ENCODE measurements around the gene GRM7.

The GRM7 gene

DNA sequence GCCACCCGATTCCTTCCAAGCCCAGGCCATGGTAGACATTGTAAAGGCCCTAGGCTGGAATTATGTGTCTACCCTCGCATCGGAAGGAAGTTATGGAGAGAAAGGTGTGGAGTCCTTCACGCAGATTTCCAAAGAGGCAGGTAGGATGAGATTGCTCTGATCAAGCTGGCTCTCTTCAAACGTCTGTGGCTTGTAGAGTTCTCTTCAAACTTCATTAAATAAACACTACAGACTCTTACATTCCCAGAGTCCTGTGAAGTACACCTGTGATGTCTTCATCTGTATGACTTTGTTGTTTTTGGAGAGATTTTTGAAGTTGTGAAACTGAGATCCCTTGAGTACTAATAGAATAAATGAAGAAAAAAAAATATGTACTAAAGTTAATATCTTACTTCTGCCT, 285.6 kb downstream of the GRM7 start:
- no peak for DNase-seq (ENCODE audit: low spot score)

DNA sequence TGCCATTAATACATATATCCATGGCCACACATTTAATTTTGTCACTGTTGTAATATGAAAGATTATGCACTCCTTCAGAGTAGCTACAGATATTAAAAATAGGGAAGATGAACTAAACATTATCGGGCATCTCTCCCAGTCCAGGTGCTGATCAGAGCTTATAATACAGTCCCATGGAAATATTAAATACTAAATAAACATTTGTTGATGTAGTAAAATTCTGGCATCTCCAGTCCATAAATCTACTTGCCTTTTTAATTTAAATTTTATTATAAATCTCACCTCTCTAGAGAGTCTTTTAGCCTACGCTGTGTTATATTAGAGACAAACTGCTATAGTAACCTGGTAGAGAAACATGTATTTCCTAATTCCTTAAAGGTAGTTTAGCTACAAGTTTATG, 297.6 kb downstream of the GRM7 start:
- DNase-seq (ENCODE audit: low spot score): no peak

DNA sequence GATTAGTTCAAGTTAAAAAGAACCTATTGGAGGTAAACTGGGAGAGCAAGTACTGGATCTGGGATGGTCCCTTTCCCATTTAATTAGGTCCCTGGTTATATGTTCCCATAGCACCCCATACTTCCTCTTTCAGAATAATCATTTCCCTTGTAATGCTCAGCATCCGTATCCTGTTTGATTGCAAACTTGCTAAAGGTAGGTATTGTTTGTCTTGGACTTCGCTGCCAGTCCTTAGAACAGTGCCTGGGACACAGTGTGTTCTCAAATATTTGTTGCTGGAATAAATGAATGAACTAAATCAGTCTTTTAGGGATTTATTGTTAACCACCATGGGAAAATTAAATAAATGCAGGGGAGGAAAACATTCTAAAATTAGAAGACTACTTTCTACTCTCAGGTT, 299.8 kb downstream of the GRM7 start:
- no peak for DNase-seq (ENCODE audit: low spot score)

DNA sequence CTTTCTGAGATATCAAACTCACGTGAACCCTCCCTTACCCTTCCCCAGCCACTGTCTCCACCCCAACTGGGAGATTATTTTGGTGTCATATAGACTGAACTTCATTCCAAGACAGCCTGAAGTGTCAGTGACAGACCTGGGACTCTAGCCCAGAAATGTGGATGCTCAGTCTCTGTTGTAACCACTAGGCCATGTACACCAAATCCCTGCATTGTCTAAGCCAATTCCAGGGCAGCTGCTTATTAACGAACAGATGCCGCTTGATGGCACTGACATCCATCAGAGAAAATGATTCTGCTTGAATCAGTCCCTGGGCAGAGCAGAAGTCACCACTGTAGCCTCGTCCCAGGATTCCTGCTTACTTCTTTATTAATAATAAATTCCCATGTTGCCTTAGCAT, 305.5 kb downstream of the GRM7 start:
- DNase-seq (ENCODE audit: low spot score): no peak

DNA sequence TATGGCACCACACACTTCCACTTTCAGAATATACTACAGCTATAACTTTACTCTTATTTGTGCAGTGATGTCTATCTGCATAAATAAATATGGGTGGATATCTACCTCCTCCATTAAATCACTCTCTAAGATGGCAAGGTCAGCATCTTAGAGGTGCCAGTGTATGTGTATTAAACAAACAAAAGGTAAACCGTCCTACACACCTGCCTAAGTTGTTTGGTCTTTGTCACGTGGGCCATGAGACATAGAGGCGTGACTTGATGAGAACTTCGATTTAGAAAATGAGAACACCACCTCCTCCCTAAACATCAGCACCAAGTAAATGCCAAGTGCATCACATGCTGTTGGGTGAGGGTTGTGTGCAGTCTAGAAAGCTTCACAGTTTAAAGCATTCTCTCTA, 310.6 kb downstream of the GRM7 start:
- DNase-seq (ENCODE audit: low spot score): no peak

DNA sequence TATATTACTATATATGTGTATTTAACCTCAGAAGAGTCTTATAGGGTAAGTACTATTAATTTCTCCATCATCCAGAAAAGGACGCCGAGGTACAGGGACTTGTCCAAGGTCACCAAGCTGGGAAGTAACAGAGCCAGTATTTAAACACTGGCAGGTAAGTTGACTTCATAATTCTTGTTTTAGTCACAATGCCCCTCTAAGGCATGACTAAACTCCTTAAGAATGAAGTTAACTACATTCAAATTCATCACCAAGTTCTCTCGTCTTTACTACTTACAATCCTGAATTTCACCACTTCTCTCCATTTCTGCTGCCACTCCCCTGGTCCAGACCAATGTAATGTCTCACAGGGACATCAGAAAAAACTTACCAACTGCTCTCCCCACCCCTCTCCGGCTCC, 312.1 kb downstream of the GRM7 start:
- no peak for DNase-seq (ENCODE audit: low spot score)

DNA sequence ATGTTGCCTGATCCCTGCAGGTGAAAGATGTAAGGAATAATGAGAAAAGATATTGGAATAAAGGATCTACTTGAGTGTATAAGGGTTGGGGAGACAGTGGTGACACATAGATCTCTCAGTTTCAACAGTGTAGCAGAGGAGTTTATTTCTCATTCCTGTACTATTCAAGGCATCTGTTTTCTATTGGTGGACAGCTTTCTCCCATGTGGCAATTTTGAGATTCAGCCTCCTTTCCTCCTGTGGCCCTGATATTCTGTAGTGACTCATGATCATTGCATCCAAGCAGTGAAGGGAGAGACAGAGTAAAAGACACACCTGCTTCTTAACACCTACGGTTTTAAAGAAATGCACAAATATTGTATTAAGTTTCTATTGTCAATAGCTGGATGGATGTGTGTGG, 327.6 kb downstream of the GRM7 start:
- no peak for DNase-seq (ENCODE audit: low spot score)

DNA sequence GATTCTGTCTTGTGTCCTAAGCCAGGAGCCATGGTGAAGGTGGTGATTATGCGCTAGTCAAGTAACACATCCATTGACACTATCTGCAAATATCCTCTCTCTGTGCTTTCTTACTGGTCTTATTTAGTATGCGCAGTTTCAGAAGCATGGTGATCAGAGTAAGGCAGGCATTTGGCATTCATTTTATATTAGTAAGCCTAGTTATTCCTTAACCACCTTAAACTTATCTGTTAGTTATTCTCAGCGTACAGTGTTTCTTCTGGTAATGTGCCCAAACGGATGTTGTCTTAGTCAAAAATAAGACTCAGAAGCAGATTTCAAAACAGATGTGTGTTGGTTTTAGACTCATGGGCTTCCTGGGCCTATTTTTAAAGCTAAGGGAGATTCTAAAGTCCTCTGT, 329.2 kb downstream of the GRM7 start:
- DNase-seq (ENCODE audit: low spot score): no peak

DNA sequence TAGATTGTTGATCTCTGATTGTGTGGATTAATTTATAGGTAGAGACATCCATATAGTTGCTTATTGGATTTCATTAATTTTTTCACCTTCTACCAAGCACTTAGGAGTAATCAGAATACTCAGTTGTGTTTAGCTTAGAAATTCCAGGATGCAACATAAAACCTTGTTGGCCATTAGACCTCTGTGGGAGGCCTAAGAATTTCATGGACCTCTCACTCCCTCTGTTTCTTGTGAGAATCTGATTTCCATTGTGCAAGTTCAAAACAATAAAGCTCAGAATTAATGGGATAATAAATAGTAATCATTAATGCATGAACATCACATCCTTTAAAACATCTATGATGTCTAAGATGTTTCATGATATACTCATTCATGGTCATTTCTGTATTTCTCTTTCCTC, 332.4 kb downstream of the GRM7 start:
- DNase-seq (ENCODE audit: low spot score): no peak

DNA sequence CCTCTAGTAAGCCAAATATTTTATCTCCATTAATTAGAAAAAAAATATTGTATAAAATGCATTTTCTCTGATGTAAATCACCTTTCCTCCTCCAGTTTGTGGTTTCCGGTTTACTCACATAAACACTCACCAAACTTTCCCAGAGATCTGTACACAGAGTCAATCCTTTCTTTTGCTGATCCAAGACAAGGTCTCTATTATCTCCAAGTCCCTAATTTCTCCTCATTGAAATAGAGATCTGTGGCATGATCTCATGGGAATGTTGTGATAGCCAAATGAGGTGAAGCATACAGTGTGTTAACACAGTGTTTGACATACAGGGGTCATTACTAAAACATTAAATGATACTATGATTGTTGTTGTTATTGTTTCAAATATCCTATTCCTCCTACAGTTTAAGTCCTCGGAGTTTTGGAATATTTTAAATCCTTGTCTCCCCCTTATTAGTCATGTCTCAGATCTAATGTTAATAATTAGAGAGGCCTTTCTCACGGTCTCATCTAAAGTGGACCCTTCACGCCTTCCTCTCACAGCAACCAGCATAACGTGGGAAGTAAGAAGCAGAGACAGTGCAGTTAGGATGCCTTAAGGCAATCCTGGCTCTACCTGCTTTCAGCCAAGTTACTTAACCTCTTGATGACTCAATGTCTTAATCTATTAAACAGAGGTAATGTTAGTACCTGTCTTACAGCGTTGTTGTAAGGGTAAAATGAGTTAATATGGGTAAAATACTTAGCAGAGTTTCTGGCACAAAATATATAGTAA, 333.3 kb downstream of the GRM7 start:
- no peak for DNase-seq (ENCODE audit: low spot score)

DNA sequence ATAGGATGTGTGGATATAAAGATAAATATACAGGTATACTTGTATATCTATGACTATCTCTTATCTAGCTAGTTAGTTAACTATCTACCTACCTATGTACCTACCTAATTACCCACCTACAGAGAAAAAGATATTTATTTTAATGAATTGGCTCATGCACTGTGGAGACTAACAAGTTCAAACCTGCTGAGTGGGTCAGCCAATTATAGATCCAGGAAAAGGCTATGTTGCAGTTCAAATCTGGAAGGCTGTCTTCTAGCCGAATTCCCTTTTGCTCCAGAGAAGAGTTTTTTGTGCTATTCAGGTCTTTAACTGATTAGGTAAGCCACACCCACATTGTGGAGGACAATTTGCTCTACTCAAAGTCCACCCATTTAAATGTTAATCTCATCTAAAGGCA, 335.0 kb downstream of the GRM7 start:
- DNase-seq (ENCODE audit: low spot score): no peak

DNA sequence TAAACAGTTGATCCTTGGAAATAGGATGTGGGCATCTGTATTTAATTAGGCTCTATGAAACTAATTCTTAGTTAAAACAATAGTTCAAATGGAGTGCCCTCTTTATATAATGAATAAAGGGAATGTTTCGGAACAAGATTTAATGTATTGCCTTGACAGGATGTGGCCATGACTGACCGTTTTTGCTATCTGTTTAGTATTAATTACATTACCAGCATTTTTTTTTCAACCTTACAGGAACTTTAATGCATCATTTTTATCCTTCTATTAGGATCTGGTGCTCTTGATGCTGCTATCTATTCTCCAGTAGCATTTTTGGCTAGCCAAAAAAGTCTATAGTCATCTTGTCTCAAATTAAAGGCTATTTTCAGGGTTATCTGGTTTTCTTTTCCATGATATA, 340.9 kb downstream of the GRM7 start:
- DNase-seq (ENCODE audit: low spot score): no peak

DNA sequence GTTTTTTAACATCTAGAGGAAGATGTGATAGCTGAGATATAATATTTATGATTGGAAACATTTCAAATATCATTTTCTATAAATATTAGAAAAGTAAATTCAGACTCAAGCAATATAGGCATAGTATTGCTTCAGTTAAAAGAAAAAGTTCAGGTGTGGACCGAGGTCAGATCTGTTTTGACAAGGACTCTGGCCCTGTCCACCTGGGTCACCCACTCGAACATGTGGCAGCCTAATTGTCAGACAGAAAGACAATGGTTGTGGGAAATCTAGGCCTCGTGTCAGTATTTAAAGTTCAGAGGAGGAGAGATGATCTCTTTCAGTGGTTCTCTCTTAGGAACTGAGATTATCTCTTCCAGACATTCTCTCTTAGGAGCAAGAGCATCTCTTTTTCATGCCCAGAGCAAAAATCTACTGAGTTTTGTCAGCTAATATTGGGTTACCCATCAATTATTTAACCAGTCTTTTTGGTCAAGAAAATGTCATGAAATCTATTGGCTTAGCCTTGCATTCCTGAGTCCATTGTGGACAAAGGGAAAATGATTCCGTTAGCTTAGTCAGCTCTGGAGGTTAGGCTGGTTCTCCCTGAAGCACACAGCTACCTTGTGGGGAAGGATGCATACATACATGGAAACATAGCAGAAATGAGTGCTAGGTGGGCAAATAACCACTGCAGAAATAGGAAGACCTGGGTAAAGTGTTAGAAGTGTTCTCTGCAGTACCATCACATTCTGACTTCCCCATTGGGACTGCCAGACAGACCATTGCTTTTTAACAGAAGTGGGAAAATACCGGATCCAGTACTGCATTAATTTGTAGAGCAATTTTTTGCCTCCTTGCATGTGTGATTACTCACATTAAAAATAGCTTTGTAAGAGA, 343.3 kb downstream of the GRM7 start:
- DNase-seq (ENCODE audit: low spot score): no peak

DNA sequence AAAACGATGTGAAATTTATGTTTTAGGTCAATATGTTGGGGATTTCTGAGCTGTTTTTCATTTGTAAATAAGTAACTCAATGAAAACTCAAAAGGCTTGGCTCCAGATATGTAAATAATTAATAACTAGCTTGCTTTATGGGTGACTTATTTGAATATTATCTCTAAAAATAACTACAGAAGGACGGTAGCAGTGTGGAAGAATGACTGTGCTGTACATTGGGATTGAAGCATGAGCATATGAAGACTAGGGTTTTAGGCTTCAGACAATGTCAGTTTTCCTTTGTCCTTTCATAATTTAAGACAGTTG, 343.9 kb downstream of the GRM7 start:
- no peak for DNase-seq (ENCODE audit: low spot score)

DNA sequence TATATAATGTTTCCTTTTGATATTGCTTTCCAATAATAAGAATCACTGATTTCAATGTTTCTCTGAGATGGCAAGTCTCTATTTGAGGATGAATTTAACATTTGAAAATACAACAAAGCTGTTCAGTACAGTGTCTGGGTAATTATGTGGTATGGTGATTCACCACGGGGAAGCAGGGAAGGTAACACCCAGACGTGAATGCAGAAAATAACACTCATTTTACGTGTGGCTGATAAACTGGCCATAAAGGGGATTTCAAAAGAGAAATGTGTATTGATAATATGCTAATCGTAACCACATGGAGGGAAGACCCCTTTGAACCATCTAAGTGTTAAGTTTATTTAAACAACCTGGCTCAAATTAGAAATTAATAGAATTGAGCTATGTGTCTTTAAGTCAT, 344.6 kb downstream of the GRM7 start:
- DNase-seq (ENCODE audit: low spot score): no peak

DNA sequence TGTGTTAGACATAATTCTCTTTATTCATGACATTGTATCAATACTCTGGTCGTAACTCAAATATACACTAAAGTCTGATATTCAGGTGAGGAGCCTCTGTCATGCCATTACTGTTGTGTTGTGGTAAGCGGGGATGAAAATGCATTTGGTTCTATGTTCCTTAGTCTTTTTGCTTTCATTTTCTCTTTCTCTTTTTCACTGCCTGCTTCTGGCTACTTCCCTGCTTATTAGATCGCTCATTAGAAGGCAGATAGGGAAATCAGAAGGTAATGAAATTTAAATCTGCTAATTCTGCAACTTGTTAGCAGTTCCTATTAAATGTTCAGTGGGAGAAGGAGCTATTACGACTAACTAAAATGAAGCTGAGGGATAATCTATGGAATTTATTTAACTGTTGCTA, 345.0 kb downstream of the GRM7 start:
- DNase-seq (ENCODE audit: low spot score): no peak

DNA sequence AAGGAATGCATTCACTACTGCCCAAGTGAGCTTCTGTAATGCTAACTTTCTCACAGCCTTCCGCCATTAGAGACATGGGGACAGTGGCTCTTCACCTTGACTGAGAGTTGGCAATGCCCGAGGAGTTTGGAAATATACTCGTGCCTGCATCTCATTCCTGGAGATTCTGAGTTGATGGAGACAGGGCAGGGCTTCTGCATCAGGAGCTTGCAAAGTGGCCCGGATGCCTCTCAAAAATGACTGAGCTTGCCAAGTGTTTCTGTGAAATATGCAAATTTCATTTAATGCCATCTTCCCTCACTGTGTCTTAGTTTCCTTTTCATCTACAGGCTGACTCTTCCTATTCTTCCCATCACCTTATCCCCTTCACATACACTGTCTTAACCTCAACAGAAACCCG, 346.2 kb downstream of the GRM7 start:
- no peak for DNase-seq (ENCODE audit: low spot score)

DNA sequence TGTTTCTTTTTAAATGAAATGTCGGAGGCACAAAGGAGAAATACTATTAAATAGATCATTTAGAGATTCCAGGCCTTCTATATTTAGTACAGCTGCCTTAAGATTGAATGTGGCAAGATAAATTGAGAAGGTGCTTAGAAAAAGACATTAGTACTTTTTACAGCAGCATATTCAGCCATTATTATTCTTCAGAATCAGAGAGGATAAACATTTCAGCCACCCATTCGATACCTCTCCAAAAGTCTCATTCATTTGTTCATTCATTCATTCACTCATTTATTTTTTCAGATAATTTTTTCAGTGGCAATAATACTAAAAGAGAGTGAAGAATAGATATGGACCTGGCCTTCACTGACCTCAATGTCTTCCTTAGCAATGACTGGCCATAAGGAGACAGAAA, 347.0 kb downstream of the GRM7 start:
- DNase-seq (ENCODE audit: low spot score): no peak

DNA sequence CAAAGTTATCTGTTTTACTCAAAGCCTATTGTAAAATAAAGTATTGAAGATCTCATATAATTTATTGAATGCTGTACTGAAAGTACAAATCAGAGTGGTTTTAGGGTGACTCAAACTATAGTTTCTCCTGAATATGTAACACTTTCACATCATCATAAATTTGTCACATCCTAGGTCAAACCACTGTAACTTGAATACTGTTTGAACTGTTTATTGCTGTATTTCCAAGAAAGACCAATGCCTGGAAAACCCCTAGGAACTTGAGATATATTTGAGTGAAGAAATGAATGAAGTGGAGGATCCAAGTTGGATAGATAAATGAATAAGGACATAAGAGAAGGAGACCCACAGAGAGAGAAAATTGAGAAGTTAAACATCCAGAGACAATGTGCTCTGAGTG, 348.2 kb downstream of the GRM7 start:
- DNase-seq (ENCODE audit: low spot score): no peak

DNA sequence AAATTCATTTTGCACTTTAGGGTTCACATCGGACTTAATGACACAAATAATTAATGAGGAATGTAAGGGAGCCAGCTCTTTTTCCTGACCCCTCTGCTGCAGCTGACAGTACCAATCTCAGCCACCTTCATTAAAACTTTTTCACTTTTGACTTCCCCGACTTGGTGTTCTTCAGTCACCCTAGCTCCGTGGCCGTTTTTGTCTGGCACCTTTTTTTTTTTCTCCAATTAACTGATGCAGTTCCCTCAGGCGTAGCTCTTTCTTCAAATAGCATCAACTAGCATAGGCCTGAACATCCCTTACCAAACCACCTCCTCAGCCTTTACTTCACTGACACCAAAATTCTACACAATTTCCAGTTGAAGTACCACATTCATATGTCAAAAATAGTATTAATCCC, 350.8 kb downstream of the GRM7 start:
- no peak for DNase-seq (ENCODE audit: low spot score)

DNA sequence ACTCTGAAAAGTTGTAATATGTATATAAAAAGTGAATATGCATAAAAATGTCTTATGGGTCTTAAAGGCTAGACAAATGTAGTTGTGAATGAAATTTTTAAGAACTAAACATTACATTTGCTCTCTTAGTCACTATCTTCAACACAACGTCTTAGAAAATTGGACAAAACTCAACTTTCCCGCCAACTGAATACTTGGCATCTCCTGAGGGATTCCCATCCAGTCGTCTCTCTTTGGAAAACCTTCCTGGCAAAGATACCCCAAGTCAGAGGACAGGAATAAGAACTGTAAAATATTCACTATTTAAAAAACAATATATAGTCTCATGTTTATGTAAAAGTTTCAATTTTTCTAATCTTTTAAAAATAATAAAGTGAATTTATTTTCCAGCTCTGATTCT, 354.8 kb downstream of the GRM7 start:
- DNase-seq (ENCODE audit: low spot score): no peak

DNA sequence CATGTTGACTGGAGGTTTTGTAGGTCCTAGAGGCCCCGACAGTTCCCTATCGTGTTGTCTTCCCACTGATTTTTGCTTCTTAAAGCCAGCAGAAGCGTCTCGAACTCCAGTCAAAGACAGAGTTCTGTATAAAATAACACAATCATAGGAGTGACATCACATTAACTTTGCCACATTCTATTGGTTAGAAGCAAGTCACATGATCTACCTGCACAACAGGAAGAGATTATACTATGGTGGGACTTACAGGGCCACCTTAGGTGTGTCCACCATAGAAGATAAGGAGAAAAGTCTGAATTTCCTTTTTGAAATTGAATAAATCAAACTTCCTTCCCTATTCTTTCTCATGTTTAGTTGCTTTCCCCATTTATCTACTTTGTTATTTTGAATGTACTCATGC, 365.5 kb downstream of the GRM7 start:
- no peak for DNase-seq (ENCODE audit: low spot score)

DNA sequence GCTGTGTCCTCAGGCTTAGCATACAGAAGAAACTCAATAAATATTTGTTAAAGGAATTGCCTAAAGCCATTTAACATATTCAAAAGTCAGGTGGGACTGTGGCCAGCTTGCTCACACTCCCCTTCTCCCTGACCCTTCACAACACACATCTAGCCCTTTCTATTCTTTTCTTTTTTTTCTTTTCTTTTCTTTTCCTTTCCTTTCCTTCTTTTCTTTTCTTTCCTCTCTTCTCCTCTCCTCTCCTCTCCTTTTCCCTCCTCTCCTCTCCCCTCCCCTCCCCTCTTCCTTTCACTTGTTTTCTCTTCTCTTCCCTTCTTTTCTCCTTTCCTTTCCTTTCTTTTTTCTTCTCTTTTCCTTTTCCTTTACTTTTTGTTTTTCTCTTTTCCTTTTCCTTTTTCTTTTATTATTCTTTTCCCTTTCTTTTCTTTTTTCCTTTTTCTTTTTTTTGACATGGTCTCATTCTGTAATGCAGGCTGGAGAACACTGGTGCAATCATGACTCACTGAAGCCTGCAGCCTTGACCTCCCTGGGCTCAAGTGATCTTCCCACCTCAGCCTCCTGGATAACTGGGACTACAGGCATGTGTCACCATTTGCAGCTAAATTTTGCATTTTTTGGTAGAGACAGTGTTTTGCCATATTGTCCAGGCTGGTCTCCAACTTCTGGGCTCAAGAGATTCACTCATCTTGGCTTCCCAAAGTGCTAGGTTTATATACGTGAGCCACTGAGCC, 377.8 kb downstream of the GRM7 start:
- DNase-seq (ENCODE audit: low spot score): no peak

Data from AG08395 (cell line).